K562 (cell line): ENCODE data around the gene FCER2.

ENCODE experiments used
- PML ChIP-seq: IDR thresholded peaks from 2 replicates; pipeline ENCODE4 v1.6.1; 2012; ENCODE audit warnings: low read length, inconsistent platforms
- ZBTB40 ChIP-seq, 2 experiments: fragments of 450-650 bp in 1 of 2; sonication (generic) in 1 of 2; formaldehyde crosslinking in 1 of 2; IDR thresholded peaks; 2 replicates each; pipeline versions ENCODE4 v1.7.1 to v1.9.0; 2016 to 2022; ENCODE audit warnings: inconsistent platforms in 1 of 2, mild to moderate bottlenecking in 1 of 2, missing genetic modification reagents in 1 of 2
- ZNF184 ChIP-seq: sonication (generic); formaldehyde crosslinking; IDR thresholded peaks from 2 replicates; pipeline ENCODE4 v1.5.0; 2020; ENCODE audit warnings: missing genetic modification reagents

DNA sequence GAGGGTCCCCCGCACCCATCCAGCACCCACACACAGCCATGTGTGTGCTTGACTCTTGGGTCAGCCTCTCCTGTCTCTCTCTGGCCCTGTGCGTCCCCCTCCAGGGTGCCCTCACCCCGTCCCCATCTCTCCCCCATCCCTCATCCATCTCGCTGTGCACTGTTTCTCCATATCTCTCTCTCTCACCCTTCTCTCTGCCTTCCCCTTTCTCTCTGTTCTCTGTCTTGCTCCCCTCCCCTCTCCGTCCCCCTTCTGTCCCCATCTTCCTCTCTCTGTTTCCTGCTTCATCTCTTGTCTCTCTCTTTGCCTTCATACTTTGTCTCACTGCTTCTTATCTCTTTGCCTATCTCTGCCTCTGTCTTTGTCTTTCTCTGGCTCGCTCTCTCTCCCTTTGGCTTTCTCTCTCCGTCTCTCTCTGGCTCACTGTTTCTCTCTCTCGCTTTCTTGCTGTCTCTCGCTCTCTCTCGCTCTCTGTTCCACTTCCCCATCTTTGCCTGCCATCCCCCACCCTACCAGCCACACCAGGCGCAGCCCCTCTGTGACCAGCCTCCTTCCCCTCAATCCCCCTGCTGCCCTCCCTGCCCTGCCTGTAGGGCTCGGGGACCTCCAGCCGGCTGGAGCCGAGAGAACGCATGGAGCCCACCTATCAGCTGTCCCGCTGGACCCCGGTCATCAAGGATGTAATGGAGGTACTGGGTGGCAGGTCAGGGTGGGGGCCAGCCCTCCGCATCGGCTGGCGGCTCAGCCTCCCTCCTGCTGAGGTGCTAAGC is 56.1 kb downstream of the FCER2 start:
- TF ChIP-seq ZBTB40 (IDR thresholded peaks at IDR 0.05) (no peak), ZBTB40 (CRISPR knock-in tag; IDR thresholded peaks at IDR 0.05) (no peak), ZNF184 (no peak), PML (no peak)
